T-helper 2 cell treated with Interferon-gamma antibody and Interleukin-4, amounts not matched to agents 5 μg/mL and 100 μg/mL, for 36 hours (primary cell): Measurements from ENCODE around the gene STARD7.
A peak's percentile ranks its signal among the peaks of the same experiment; 100 is the strongest.

Source experiments
- DNase-seq: peaks from one replicate; pipeline ENCODE4 v3.0.0; 2021; ENCODE audit warnings: low spot score
- H3K27ac Mint-ChIP-seq: one replicate; pipeline ENCODE4 v1.8.0; 2021; ENCODE audit warnings: mild to moderate bottlenecking, mixed read lengths
- H3K27me3 Mint-ChIP-seq: one replicate; pipeline ENCODE4 v1.8.0; 2021; ENCODE audit warnings: low read depth, mixed read lengths
- H3K36me3 Mint-ChIP-seq: one replicate; pipeline ENCODE4 v1.8.0; 2021; ENCODE audit warnings: low read depth, mixed read lengths
- H3K4me1 Mint-ChIP-seq: one replicate; pipeline ENCODE4 v1.8.0; 2021; ENCODE audit warnings: low read depth, mixed read lengths
- H3K4me3 Mint-ChIP-seq: one replicate; pipeline ENCODE4 v1.8.0; 2022; ENCODE audit warnings: mild to moderate bottlenecking, moderate library complexity, mixed read lengths
- H3K9me3 Mint-ChIP-seq: one replicate; pipeline ENCODE4 v1.8.0; 2021; ENCODE audit warnings: mixed read lengths

STARD7 gene

GRCh38 chr2:96218508-96219131 lies 10.0 kb upstream of the STARD7 start:
- H3K36me3 Mint-ChIP-seq, result no peaks in the 10 kb centered on the region
- H3K27ac Mint-ChIP-seq, result no peak overlapping the region
- no peak for DNase-seq
- no peaks in the 10 kb centered on the region for H3K9me3 Mint-ChIP-seq
- no peaks in the 10 kb centered on the region for H3K27me3 Mint-ChIP-seq
- no peak overlapping the region for H3K4me3 Mint-ChIP-seq
- H3K4me1 Mint-ChIP-seq, result no peaks in the 10 kb centered on the region

- Mint-ChIP-seq H3K36me3 (no peaks in the 10 kb centered on the region), H3K27me3 (no peaks in the 10 kb centered on the region), H3K27ac (no peak overlapping the region), H3K4me3 (no peak overlapping the region), H3K9me3 (no peaks in the 10 kb centered on the region), H3K4me1 (peaks cover 6% of the 10 kb centered on the region)
- no peak for DNase-seq
Measured at GRCh38 chr2:96214554-96214953, 5.9 kb upstream of the STARD7 start.

GRCh38 chr2:96213379-96213778 lies 4.8 kb upstream of the STARD7 start:
- Mint-ChIP-seq H3K36me3 (no peaks in the 10 kb centered on the region), H3K9me3 (no peaks in the 10 kb centered on the region), H3K4me3 (no peak overlapping the region), H3K4me1 (peaks cover 11% of the 10 kb centered on the region), H3K27me3 (no peaks in the 10 kb centered on the region), H3K27ac (no peak overlapping the region)
- DNase-seq, result no peak

GRCh38 chr2:96212339-96212738 lies 3.7 kb upstream of the STARD7 start:
- no peak for DNase-seq
- Mint-ChIP-seq H3K4me1 (peaks cover 11% of the 10 kb centered on the region), H3K9me3 (no peaks in the 10 kb centered on the region), H3K4me3 (no peak overlapping the region), H3K36me3 (peaks cover 4% of the 10 kb centered on the region), H3K27ac (no peak overlapping the region), H3K27me3 (no peaks in the 10 kb centered on the region)

- Mint-ChIP-seq H3K4me1 (peaks cover 33% of the 10 kb centered on the region), H3K9me3 (no peaks in the 10 kb centered on the region), H3K27me3 (no peaks in the 10 kb centered on the region), H3K4me3 (peak overlapping the region; percentile 94), H3K36me3 (peaks cover 20% of the 10 kb centered on the region), H3K27ac (peak overlapping the region; percentile 79)
- DNase-seq, result no peak
Measured at GRCh38 chr2:96209729-96210085, 1.1 kb upstream of the STARD7 start.

GRCh38 chr2:96209011-96209728 lies 543 bp upstream of the STARD7 start:
- Mint-ChIP-seq H3K27ac (peak overlapping the region; percentile 79), H3K9me3 (no peaks in the 10 kb centered on the region), H3K4me1 (peaks cover 36% of the 10 kb centered on the region), H3K36me3 (peaks cover 20% of the 10 kb centered on the region), H3K27me3 (no peaks in the 10 kb centered on the region), H3K4me3 (peak overlapping the region; percentile 94)
- DNase-seq, result no peak

DNA sequence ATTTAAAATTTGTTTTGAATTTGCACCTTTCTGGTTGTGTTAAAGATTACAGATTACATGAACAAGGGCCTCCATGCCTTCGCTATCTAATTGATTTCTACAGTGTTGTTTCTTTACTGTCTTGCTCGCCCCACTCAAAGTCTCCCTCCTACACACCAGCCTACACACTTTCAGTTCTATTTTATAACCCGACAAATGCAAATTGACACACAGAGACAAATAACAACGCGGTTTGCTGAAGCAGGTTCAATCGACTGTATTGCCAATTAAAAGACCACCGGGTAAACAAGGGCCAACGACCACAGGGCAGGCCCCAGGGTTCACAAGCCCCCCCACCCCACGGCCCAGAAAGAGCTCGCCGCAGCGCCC lies 869 bp downstream of the STARD7 start:
- H3K9me3 Mint-ChIP-seq, result no peaks in the 10 kb centered on the region
- DNase-seq, result peak; percentile 27
- peak overlapping the region; percentile 94 for H3K4me3 Mint-ChIP-seq
- H3K36me3 Mint-ChIP-seq, result peaks cover 25% of the 10 kb centered on the region
- H3K27me3 Mint-ChIP-seq, result no peaks in the 10 kb centered on the region
- H3K4me1 Mint-ChIP-seq, result peaks cover 49% of the 10 kb centered on the region
- peak overlapping the region; percentile 91 for H3K27ac Mint-ChIP-seq

DNA sequence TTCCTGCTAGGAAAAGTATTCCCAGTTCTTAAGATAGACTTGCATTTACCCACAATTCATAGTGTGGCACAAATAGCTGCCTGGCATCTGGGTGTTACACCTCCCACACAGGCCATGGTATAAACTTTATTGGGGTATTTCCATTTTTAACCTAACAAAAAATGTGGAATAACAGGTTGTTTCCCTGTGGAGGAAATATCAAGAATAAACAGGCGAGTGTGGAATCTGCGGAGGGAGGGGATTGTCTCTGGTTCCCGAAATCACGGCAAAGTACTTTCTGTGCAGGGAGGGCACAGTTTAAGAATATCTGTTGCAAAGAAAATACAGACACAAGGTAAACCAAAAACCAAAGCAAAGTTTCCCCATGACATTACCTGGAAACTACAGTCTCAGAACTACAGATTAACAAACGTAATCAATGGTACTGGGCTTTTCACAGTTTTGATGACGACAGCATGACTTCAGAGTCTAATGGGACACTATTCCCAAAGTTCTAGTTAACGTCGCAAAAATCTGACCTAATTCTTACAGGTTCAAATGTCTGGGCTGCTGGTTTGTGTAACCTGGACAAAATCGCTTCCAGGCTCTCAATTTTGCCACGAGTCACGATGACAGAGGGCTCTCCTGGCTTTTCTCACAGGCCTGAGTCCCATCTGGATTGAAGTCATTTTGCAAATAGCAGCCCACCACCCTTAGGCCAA lies 1.4 kb downstream of the STARD7 start:
- H3K4me3 Mint-ChIP-seq, result peak overlapping the region; percentile 94
- peaks cover 51% of the 10 kb centered on the region for H3K4me1 Mint-ChIP-seq
- H3K9me3 Mint-ChIP-seq, result no peaks in the 10 kb centered on the region
- no peaks in the 10 kb centered on the region for H3K27me3 Mint-ChIP-seq
- peaks cover 25% of the 10 kb centered on the region for H3K36me3 Mint-ChIP-seq
- DNase-seq, result no peak
- H3K27ac Mint-ChIP-seq, result peak overlapping the region; percentile 91

GRCh38 chr2:96205888-96206287 lies 2.7 kb downstream of the STARD7 start:
- DNase-seq, result no peak
- H3K36me3 Mint-ChIP-seq, result peaks cover 25% of the 10 kb centered on the region
- H3K9me3 Mint-ChIP-seq, result no peaks in the 10 kb centered on the region
- H3K4me1 Mint-ChIP-seq, result peaks cover 57% of the 10 kb centered on the region
- H3K27ac Mint-ChIP-seq, result peak overlapping the region; percentile 50
- H3K4me3 Mint-ChIP-seq, result peak overlapping the region; percentile 77
- H3K27me3 Mint-ChIP-seq, result no peaks in the 10 kb centered on the region

DNA sequence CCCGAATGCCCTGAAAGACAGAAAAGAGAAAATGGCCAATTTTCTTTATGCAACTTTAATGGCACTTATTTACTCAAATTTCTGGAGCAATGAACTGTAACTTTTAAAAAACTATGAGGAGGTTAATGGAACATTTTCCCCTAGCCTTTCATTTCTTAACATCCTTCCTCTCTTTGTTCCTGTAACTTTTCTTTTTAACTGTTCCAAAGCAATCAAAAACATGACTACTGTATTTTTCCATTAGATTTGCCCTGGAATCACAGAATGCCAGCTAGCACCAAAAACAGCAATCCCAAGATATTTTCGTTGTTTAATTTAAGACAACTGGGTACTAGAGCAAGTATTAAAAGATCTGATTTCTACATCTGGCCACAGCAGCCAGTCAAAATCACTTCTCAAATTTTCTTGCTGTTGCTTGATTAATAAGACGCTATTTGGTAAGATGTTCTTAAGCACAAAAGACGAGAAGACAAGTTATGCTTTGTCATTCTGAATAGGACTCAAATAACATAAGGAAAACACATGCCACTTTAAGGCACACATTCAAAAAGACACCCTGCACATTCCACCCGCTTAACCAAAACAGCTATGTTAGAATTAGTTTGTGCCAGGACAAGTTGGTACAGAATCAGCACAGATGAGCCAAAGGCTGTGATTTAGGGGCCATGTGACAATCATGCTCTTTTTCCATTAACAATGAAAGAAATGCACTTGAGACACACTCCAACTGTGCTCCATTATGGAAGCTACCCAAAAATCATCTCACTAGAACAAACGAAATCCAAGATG lies 3.6 kb downstream of the STARD7 start:
- Mint-ChIP-seq H3K27me3 (no peaks in the 10 kb centered on the region), H3K4me3 (peak overlapping the region; percentile 77), H3K4me1 (peaks cover 59% of the 10 kb centered on the region), H3K36me3 (peaks cover 28% of the 10 kb centered on the region), H3K9me3 (no peaks in the 10 kb centered on the region), H3K27ac (peak overlapping the region; percentile 72)
- DNase-seq, result no peak

GRCh38 chr2:96203130-96204028 lies 5.2 kb downstream of the STARD7 start:
- H3K9me3 Mint-ChIP-seq, result no peaks in the 10 kb centered on the region
- peaks cover 67% of the 10 kb centered on the region for H3K4me1 Mint-ChIP-seq
- no peak for DNase-seq
- peak overlapping the region; percentile 80 for H3K27ac Mint-ChIP-seq
- H3K27me3 Mint-ChIP-seq, result no peaks in the 10 kb centered on the region
- peak overlapping the region; percentile 80 for H3K4me3 Mint-ChIP-seq
- peaks cover 31% of the 10 kb centered on the region for H3K36me3 Mint-ChIP-seq

DNA sequence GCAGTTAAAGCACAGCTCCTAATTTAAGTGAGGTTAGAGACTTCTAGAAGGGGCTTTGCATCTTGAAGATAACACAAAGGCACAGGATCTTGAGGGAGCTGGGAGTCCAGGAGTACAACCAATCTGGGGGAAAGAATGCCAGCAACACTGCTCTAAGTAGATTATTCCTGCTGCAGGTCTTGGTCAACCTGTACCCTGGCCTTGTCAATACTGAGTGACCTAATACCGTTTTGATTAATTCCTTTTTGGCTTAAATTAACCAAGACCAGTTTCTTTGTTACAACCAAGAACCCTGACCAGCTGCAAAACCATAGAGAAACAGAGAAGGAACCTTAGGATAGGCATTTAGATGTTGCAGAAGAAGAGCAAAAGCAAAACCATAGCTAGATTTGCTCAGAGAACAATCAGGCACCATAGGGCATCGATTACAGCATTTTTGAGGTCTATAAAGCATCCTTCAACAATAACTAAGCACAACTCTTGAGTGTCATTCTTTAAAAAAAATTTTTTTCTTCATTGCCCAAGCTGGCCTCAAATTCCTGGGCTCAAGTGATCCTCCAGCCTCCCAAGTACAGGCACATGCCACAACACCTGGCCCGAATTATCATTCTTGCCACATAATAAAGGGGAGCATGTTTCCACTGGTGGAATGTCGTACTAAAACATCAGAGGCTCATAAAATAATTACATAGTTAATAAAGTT lies 6.3 kb downstream of the STARD7 start:
- peaks cover 30% of the 10 kb centered on the region for H3K36me3 Mint-ChIP-seq
- DNase-seq, result no peak
- H3K27me3 Mint-ChIP-seq, result no peaks in the 10 kb centered on the region
- peaks cover 71% of the 10 kb centered on the region for H3K4me1 Mint-ChIP-seq
- no peak overlapping the region for H3K27ac Mint-ChIP-seq
- peak overlapping the region; percentile 24 for H3K4me3 Mint-ChIP-seq
- no peaks in the 10 kb centered on the region for H3K9me3 Mint-ChIP-seq

- Mint-ChIP-seq H3K27me3 (no peaks in the 10 kb centered on the region), H3K4me3 (no peak overlapping the region), H3K4me1 (peaks cover 65% of the 10 kb centered on the region), H3K27ac (no peak overlapping the region), H3K36me3 (peaks cover 25% of the 10 kb centered on the region), H3K9me3 (no peaks in the 10 kb centered on the region)
- no peak for DNase-seq
Measured at GRCh38 chr2:96201338-96201737, 7.3 kb downstream of the STARD7 start.
